ENCODE results near the gene ZFYVE21. TPM values are rescaled to one million over a fixed set of nuclear protein-coding genes. Genes with fewer than 3 reads are reported as not detected.

Gene ZFYVE21
- total and polyA plus RNA-seq, 2 experiments from 2014 or later = 39.4 to 55.2 TPM

DNA sequence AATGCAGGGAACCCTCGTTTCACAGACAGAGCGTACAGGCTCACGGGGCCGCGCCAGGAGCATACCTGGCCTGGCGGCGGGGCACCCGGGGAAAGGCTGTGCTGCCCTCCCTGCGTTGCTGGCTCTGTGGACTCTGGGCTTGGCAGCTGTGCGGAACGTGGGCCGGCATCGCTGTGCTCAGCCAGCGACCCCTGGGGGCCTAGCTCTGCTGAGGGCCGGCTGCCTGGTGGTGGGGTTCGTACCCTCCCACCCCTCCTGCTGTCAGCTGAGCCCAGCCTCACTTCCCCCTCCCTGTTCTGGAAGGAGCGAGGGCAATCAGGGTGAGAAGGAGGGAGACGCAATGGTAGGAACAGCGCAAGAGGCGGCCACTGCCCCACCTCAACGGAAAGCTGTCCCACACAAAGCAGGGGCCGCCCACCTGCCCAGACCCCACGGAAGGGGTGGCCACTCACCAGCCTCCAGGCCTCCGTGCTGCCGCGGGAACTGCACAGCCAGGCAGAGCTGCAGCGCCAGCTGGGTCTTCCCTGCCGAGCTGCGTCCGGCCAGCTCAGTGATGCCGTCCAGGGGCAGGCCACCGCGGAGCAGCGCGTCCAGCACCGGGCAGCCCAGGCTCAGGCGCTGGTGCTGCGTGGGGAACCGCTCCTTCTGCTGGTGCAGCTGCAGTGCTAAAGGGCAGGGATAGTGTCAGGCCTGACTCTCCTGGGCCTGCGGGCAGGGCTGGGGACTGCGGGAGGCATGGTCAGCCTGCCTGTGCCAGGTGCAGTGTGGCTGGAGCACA is 8.9 kb upstream of the ZFYVE21 start:
- no peak overlapping the region for H2AFZ ChIP-seq
- H3K27me3 ChIP-seq = no peaks in the 10 kb centered on the region
- no peak overlapping the region for H3K27ac ChIP-seq
- H3K4me3 ChIP-seq = no peak overlapping the region
- H3K36me3 ChIP-seq (replicated peaks; ENCODE audit: insufficient read depth, low read depth) = no peaks in the 10 kb centered on the region
- H3K4me1 ChIP-seq (ENCODE audit: insufficient read depth) = no peaks in the 10 kb centered on the region
- no peak for DNase-seq (ENCODE audit: low spot score)
- H3K9me2 ChIP-seq (replicated peaks; ENCODE audit: insufficient read depth) = no peaks in the 10 kb centered on the region
- no peaks in the 10 kb centered on the region for H3K79me2 ChIP-seq
- no peak overlapping the region for H3K4me2 ChIP-seq
- WGBS (ENCODE audit: low lambda C conversion rate, missing lambda C conversion rate) = 95% methylated on average over 41 of the region's 41 CpGs
- TF ChIP-seq EZH2phosphoT487 (IDR thresholded peaks at IDR 0.05; ENCODE audit: low read depth, severe bottlenecking, unreplicated experiment) (no peak), EZH2 (IDR thresholded peaks at IDR 0.05; ENCODE audit: borderline replicate concordance) (no peak)
- TF ChIP-seq, protein P1, sequence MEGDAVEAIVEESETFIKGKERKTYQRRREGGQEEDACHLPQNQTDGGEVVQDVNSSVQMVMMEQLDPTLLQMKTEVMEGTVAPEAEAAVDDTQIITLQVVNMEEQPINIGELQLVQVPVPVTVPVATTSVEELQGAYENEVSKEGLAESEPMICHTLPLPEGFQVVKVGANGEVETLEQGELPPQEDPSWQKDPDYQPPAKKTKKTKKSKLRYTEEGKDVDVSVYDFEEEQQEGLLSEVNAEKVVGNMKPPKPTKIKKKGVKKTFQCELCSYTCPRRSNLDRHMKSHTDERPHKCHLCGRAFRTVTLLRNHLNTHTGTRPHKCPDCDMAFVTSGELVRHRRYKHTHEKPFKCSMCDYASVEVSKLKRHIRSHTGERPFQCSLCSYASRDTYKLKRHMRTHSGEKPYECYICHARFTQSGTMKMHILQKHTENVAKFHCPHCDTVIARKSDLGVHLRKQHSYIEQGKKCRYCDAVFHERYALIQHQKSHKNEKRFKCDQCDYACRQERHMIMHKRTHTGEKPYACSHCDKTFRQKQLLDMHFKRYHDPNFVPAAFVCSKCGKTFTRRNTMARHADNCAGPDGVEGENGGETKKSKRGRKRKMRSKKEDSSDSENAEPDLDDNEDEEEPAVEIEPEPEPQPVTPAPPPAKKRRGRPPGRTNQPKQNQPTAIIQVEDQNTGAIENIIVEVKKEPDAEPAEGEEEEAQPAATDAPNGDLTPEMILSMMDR (IDR thresholded peaks at IDR 0.05; ENCODE audit: poor library complexity) = no peak
- no peaks in the 10 kb centered on the region for H3K9me3 ChIP-seq (ENCODE audit: low read depth)
- no peaks in the 10 kb centered on the region for H4K20me1 ChIP-seq (ENCODE audit: insufficient read depth, poor library complexity, severe bottlenecking)

DNA sequence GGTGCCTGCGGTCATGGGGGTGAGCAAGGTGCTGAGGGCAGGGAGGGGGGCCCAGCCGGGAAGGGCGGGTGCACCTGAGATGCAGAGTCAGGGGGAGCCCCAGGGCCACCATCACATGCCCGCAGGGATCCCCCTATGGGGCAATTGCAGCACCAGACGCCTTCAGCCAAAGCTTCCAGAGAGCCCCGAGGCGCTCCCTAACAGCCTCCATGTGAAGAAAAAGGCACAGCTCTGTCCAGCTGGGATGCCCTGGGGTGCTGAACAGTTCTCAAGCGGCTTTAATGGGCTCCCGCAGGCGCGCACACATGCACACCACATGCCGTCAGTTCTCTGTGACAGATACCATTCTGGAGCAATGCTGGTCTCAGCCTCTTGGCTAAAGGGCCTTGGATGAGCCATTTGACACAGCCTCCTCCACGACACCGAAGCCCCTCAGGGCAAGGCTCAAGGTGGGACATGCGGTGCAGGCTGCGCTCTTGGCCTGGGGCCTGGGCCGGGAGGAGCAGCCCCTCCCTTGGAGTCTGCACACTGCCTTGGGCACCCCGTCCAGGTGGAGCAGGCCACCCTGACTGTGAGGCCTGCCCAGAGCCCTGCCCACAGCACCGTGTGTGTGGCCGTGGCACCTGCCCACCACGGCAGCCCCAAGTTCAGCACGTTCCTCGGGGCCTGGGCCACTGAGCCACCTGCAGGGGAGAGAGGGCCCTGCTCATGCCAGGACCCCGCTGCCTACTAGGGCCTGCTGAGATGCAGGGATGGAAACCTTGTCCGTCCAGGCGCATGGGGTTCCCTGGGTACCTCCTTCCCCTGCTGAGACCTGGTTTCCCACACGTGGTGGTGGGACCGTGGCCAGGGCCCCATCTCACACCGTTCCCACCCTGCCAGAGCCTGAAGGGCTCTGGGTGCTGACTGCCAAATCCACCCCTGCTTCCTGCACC is 8.0 kb upstream of the ZFYVE21 start:
- H2AFZ ChIP-seq = no peak overlapping the region
- H3K4me3 ChIP-seq = no peak overlapping the region
- DNase-seq (ENCODE audit: low spot score) = no peak
- H3K27me3 ChIP-seq = no peaks in the 10 kb centered on the region
- H3K36me3 ChIP-seq (replicated peaks; ENCODE audit: insufficient read depth, low read depth) = no peaks in the 10 kb centered on the region
- H3K4me2 ChIP-seq = no peak overlapping the region
- no peaks in the 10 kb centered on the region for H3K79me2 ChIP-seq
- H3K4me1 ChIP-seq (ENCODE audit: insufficient read depth) = no peaks in the 10 kb centered on the region
- no peak for TF ChIP-seq EZH2phosphoT487 (IDR thresholded peaks at IDR 0.05; ENCODE audit: low read depth, severe bottlenecking, unreplicated experiment)
- TF ChIP-seq, protein P1 (IDR thresholded peaks at IDR 0.05; ENCODE audit: poor library complexity) = no peak
- TF ChIP-seq EZH2 (IDR thresholded peaks at IDR 0.05; ENCODE audit: borderline replicate concordance) = no peak
- 95% methylated on average over 27 of the region's 29 CpGs for WGBS (ENCODE audit: low lambda C conversion rate, missing lambda C conversion rate)
- H3K9me2 ChIP-seq (replicated peaks; ENCODE audit: insufficient read depth) = no peaks in the 10 kb centered on the region
- no peaks in the 10 kb centered on the region for H3K9me3 ChIP-seq (ENCODE audit: low read depth)
- H4K20me1 ChIP-seq (ENCODE audit: insufficient read depth, poor library complexity, severe bottlenecking) = no peaks in the 10 kb centered on the region
- no peak overlapping the region for H3K27ac ChIP-seq

DNA sequence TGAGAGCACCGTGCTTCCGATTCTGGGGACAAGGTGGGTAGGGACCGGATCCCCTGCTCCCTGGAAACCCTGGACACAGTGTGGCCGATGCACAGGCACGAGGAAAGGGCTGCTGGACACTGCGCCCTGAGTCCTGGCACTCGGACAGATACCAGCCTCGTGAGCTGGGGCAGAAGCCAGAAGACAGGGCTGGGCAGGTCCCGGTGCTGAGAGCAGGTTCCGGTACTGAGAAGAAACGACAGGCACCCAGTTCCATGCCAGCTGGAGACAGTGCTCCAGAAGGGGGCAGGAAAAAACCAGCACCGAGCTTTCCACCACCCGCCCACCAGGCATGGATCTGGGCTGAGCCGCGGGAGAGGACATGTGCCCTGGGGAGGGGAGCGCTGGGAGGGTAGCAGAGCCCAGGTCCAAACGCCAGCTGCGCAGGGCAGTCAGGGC is 6.8 kb upstream of the ZFYVE21 start:
- DNase-seq (ENCODE audit: low spot score) = no peak
- Histone ChIP-seq H3K9me2 (replicated peaks; ENCODE audit: insufficient read depth) (no peaks in the 10 kb centered on the region), H3K27me3 (no peaks in the 10 kb centered on the region), H3K36me3 (replicated peaks; ENCODE audit: insufficient read depth, low read depth) (no peaks in the 10 kb centered on the region), H3K4me1 (ENCODE audit: insufficient read depth) (no peaks in the 10 kb centered on the region), H4K20me1 (ENCODE audit: insufficient read depth, poor library complexity, severe bottlenecking) (no peaks in the 10 kb centered on the region), H3K27ac (no peak overlapping the region), H2AFZ (no peak overlapping the region), H3K4me2 (no peak overlapping the region), H3K79me2 (no peaks in the 10 kb centered on the region), H3K4me3 (no peak overlapping the region), H3K9me3 (ENCODE audit: low read depth) (no peaks in the 10 kb centered on the region)
- TF ChIP-seq EZH2 (IDR thresholded peaks at IDR 0.05; ENCODE audit: borderline replicate concordance) (no peak), EZH2phosphoT487 (IDR thresholded peaks at IDR 0.05; ENCODE audit: low read depth, severe bottlenecking, unreplicated experiment) (no peak)
- TF ChIP-seq, protein P1 (IDR thresholded peaks at IDR 0.05; ENCODE audit: poor library complexity) = no peak
- 96% methylated on average over 18 of the region's 18 CpGs for WGBS (ENCODE audit: low lambda C conversion rate, missing lambda C conversion rate)

All from hepatocyte (in vitro differentiated cells).